ENCODE measurements around the gene G6PC1. TPM values are rescaled to one million over a fixed set of nuclear protein-coding genes. Genes with fewer than 3 reads are reported as not detected.

G6PC1 gene
- total RNA-seq, 1 experiment from 2014 or later = 0.10 TPM

DNA sequence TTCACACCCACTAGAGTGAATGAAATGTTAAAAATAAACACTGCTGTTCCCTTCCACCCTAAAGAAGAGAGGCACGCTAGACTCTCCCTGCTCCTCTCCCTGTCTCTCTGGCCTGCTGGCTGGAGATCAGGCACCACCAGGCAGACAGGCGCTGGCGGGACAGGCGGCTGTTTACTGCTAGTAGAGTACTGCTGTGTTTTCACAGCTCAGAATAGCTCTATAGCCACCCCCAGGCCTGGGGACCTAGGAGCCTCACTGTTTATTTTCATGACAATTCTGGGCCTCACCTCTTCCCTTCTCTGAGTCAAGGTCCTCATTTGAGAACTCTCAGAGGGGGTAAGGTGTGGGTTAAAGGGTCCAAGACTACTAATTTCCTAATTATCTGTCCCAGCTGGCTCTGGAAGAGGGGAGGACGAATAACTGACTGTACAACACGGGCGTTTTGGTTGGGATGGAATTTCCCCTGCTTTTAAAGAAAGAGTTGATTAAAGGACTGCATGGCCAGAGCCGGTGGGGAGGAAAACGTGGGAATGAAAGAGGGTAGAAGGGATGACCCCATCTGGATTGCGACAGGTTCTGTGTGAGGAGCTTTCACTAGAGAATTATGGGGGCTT is 9.0 kb upstream of the G6PC1 start:
- Histone ChIP-seq H3K27me3 (ENCODE audit: insufficient read depth, low read length) (no peaks in the 10 kb centered on the region), H4K20me1 (ENCODE audit: insufficient read depth) (no peaks in the 10 kb centered on the region), H3K4me2 (ENCODE audit: low read length) (no peak overlapping the region), H3K36me3 (ENCODE audit: control insufficient read depth in 1 of 2, insufficient read depth in 2 of 2, low read length in 2 of 2) (no peaks in the 10 kb centered on the region), H3K79me2 (ENCODE audit: insufficient read depth, low read length) (no peaks in the 10 kb centered on the region), H3K27ac (ENCODE audit: low read depth, low read length) (no peak overlapping the region), H3K4me3 (replicated peaks in 1 of 2; ENCODE audit: low read depth in 1 of 2, low read length in 2 of 2) (no peak overlapping the region), H3K9me3 (ENCODE audit: control insufficient read depth in 1 of 2, insufficient read depth in 1 of 2, low read depth in 1 of 2, low read length in 2 of 2) (no peaks in the 10 kb centered on the region), H3K9ac (ENCODE audit: low read length) (no peak overlapping the region), H3K9me2 (ENCODE audit: insufficient read depth) (no peaks in the 10 kb centered on the region), H2AFZ (ENCODE audit: low read depth, low read length, poor library complexity, severe bottlenecking) (no peak overlapping the region), H3K4me1 (ENCODE audit: control insufficient read depth in 1 of 2, insufficient read depth in 2 of 2, low read length in 2 of 2) (peaks cover 0 to 11% of the 10 kb centered on the region in 2 experiments; a peak in 2 of 4 replicates)
- ChIA-PET POLR2A (no interaction called here), RAD21 (ENCODE audit: low non-redundant PET in 1 of 2, low total read pairs in 2 of 2, uncharacterized antibody in 2 of 2, unreplicated experiment in 2 of 2) (no interaction called here), CTCF (no interaction called here)
- BruUV-seq (replicated peaks) = no TSS peak
- DNase-seq (ENCODE audit: low read depth, low spot score) (no peak), ATAC-seq (no peak)
- TF ChIP-seq FOSL1 (IDR thresholded peaks at IDR 0.05; ENCODE audit: low read depth) (no peak), POLR2A (IDR thresholded peaks at IDR 0.05; ENCODE audit: borderline replicate concordance, extremely low read depth, insufficient read depth, insufficient read length) (no peak), ZNF274 (IDR thresholded peaks at IDR 0.05; ENCODE audit: low read depth, low read length) (no peak), CEBPB (IDR thresholded peaks at IDR 0.05; ENCODE audit: low read depth) (no peak), EGR1 (IDR thresholded peaks at IDR 0.05; ENCODE audit: low read depth) (no peak), EZH2phosphoT487 (IDR thresholded peaks at IDR 0.05; ENCODE audit: borderline replicate concordance) (no peak), TCF7L2 (IDR thresholded peaks at IDR 0.05; ENCODE audit: borderline replicate concordance, extremely low read depth, insufficient read depth, insufficient read length) (no peak), SIN3A (IDR thresholded peaks at IDR 0.05; ENCODE audit: low read depth) (no peak), SP1 (IDR thresholded peaks at IDR 0.05; ENCODE audit: low read depth) (no peak), EZH2 (IDR thresholded peaks at IDR 0.05) (no peak), ZFX (IDR thresholded peaks at IDR 0.05) (no peak), YY1 (IDR thresholded peaks at IDR 0.05; ENCODE audit: extremely low read depth, insufficient replicate concordance, low read depth, low read length) (no peak), RAD21 (IDR thresholded peaks at IDR 0.05; ENCODE audit: low read depth) (no peak)
- TF ChIP-seq, protein P1, sequence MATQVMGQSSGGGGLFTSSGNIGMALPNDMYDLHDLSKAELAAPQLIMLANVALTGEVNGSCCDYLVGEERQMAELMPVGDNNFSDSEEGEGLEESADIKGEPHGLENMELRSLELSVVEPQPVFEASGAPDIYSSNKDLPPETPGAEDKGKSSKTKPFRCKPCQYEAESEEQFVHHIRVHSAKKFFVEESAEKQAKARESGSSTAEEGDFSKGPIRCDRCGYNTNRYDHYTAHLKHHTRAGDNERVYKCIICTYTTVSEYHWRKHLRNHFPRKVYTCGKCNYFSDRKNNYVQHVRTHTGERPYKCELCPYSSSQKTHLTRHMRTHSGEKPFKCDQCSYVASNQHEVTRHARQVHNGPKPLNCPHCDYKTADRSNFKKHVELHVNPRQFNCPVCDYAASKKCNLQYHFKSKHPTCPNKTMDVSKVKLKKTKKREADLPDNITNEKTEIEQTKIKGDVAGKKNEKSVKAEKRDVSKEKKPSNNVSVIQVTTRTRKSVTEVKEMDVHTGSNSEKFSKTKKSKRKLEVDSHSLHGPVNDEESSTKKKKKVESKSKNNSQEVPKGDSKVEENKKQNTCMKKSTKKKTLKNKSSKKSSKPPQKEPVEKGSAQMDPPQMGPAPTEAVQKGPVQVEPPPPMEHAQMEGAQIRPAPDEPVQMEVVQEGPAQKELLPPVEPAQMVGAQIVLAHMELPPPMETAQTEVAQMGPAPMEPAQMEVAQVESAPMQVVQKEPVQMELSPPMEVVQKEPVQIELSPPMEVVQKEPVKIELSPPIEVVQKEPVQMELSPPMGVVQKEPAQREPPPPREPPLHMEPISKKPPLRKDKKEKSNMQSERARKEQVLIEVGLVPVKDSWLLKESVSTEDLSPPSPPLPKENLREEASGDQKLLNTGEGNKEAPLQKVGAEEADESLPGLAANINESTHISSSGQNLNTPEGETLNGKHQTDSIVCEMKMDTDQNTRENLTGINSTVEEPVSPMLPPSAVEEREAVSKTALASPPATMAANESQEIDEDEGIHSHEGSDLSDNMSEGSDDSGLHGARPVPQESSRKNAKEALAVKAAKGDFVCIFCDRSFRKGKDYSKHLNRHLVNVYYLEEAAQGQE (IDR thresholded peaks at IDR 0.05; ENCODE audit: low read depth) = no peak
- TF ChIP-seq, protein P2, sequence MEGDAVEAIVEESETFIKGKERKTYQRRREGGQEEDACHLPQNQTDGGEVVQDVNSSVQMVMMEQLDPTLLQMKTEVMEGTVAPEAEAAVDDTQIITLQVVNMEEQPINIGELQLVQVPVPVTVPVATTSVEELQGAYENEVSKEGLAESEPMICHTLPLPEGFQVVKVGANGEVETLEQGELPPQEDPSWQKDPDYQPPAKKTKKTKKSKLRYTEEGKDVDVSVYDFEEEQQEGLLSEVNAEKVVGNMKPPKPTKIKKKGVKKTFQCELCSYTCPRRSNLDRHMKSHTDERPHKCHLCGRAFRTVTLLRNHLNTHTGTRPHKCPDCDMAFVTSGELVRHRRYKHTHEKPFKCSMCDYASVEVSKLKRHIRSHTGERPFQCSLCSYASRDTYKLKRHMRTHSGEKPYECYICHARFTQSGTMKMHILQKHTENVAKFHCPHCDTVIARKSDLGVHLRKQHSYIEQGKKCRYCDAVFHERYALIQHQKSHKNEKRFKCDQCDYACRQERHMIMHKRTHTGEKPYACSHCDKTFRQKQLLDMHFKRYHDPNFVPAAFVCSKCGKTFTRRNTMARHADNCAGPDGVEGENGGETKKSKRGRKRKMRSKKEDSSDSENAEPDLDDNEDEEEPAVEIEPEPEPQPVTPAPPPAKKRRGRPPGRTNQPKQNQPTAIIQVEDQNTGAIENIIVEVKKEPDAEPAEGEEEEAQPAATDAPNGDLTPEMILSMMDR (IDR thresholded peaks at IDR 0.05 in 2 of 3, conservative IDR thresholded peaks at IDR 0.05 in 1 of 3; ENCODE audit: borderline replicate concordance in 1 of 3, insufficient read depth in 1 of 3, low read depth in 2 of 3, low read length in 2 of 3) = no peak
- TF ChIP-seq, protein P3, sequence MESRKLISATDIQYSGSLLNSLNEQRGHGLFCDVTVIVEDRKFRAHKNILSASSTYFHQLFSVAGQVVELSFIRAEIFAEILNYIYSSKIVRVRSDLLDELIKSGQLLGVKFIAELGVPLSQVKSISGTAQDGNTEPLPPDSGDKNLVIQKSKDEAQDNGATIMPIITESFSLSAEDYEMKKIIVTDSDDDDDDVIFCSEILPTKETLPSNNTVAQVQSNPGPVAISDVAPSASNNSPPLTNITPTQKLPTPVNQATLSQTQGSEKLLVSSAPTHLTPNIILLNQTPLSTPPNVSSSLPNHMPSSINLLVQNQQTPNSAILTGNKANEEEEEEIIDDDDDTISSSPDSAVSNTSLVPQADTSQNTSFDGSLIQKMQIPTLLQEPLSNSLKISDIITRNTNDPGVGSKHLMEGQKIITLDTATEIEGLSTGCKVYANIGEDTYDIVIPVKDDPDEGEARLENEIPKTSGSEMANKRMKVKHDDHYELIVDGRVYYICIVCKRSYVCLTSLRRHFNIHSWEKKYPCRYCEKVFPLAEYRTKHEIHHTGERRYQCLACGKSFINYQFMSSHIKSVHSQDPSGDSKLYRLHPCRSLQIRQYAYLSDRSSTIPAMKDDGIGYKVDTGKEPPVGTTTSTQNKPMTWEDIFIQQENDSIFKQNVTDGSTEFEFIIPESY (IDR thresholded peaks at IDR 0.05; ENCODE audit: extremely low read depth, insufficient replicate concordance, low read length) = no peak
- intact Hi-C loops (cut with micrococcal nuclease) = no loop called here
